HG03520 (cell line): ENCODE measurements around the gene NELL1.

Source experiments
- ATAC-seq: cut with Tn5 transposase; IDR thresholded peaks from one replicate; pipeline ENCODE4 v1.9.1; 2021; ENCODE audit warnings: mild to moderate bottlenecking, moderate library complexity; ENCODE audit not compliant: unreplicated experiment

Gene NELL1

GRCh38 chr11:21465920-21466319, 796.5 kb downstream of the NELL1 start:
- no peak for ATAC-seq

GRCh38 chr11:21470521-21470920, 801.1 kb downstream of the NELL1 start:
- no peak for ATAC-seq

- ATAC-seq, result no peak
Measured at GRCh38 chr11:21472261-21472660, 802.9 kb downstream of the NELL1 start.

- no peak for ATAC-seq
Measured at GRCh38 chr11:21474529-21474928, 805.1 kb downstream of the NELL1 start.

- ATAC-seq, result no peak
Measured at GRCh38 chr11:21475276-21475675, 805.9 kb downstream of the NELL1 start.

GRCh38 chr11:21476588-21476987, 807.2 kb downstream of the NELL1 start:
- ATAC-seq, result no peak

GRCh38 chr11:21480240-21480639, 810.9 kb downstream of the NELL1 start:
- ATAC-seq, result no peak

GRCh38 chr11:21481255-21481654, 811.9 kb downstream of the NELL1 start:
- no peak for ATAC-seq

- ATAC-seq, result no peak
Measured at GRCh38 chr11:21484039-21484438, 814.7 kb downstream of the NELL1 start.

GRCh38 chr11:21485006-21485405, 815.6 kb downstream of the NELL1 start:
- no peak for ATAC-seq

- no peak for ATAC-seq
Measured at GRCh38 chr11:21485426-21485825, 816.0 kb downstream of the NELL1 start.

- ATAC-seq, result no peak
Measured at GRCh38 chr11:21489416-21490115, 820.2 kb downstream of the NELL1 start.

GRCh38 chr11:21492931-21493330, 823.5 kb downstream of the NELL1 start:
- no peak for ATAC-seq

- ATAC-seq, result no peak
Measured at GRCh38 chr11:21494946-21495345, 825.6 kb downstream of the NELL1 start.

GRCh38 chr11:21495879-21496278, 826.5 kb downstream of the NELL1 start:
- ATAC-seq, result no peak

GRCh38 chr11:21501245-21501644, 831.9 kb downstream of the NELL1 start:
- ATAC-seq, result no peak

- no peak for ATAC-seq
Measured at GRCh38 chr11:21505070-21505469, 835.7 kb downstream of the NELL1 start.

- ATAC-seq, result peak; percentile 73
Measured at GRCh38 chr11:21511835-21512440, 842.6 kb downstream of the NELL1 start.

- no peak for ATAC-seq
Measured at GRCh38 chr11:21514316-21514715, 844.9 kb downstream of the NELL1 start.

GRCh38 chr11:21520244-21520643, 850.9 kb downstream of the NELL1 start:
- ATAC-seq, result no peak

GRCh38 chr11:21529187-21529586, 859.8 kb downstream of the NELL1 start:
- ATAC-seq, result no peak

GRCh38 chr11:21534288-21534687, 864.9 kb downstream of the NELL1 start:
- no peak for ATAC-seq

GRCh38 chr11:21537980-21538379, 868.6 kb downstream of the NELL1 start:
- ATAC-seq, result no peak
